DLD1 (cell line): ENCODE data around the gene SPANXN5.
"Not testable (repeated sequence)": the region's sequence is repeated elsewhere in the genome, so short reads cannot be mapped to it uniquely, and the experiment has no call there.

Experiments
- in situ Hi-C: cut with HindIII; loops from 2 replicates; pipeline ENCODE4 v1.10.0; 2017; ENCODE audit warnings: low sequenced_read_pairs

Gene SPANXN5, protein sequence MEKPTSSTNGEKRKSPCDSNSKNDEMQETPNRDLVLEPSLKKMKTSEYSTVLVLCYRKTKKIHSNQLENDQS

DNA sequence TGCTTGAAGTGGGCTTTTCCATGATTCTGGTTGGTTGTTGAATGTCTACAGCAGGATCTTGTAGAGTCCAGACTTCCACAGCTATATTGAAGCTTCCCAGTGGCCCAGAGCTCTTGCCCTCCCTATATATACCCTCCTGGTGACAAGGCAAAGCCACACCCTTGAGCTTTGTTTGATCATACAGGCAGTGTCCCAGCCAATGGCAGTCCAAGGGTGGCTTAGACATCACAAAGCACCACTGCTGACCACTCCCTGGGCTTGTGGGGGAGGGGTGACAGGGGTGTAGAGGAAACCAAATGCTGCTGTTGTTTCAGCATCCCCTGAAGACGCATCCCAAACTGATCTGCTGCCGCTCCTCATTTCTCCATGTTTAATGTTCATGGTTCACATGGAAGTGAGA lies at the start of gene SPANXN5:
SPANXN5 (minus strand) TSS at position 101 of the 400 bp plus-strand sequence; CDS start at position 22, 79 bp downstream.
- in situ Hi-C loops = not testable (repeated sequence)

DNA sequence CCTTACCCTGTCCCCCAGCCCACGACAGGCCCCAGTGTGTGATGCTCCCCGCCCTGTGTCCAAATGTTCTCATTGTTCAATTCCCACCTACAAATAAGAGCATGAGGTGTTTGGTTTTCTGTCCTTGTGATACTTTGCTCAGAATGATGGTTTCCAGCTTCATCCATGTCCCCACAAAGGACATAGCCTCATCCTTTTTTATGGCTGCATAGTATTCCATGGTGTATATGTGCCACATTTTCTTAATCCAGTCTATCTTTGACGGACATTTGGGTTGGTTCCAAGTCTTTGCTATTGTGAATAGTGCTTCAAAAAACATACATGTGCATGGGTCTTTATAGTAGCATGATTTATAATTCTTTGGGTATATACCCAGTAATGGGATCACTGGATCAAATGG lies 46.4 kb upstream of the SPANXN5 start:
- in situ Hi-C loops = not testable (repeated sequence)

DNA sequence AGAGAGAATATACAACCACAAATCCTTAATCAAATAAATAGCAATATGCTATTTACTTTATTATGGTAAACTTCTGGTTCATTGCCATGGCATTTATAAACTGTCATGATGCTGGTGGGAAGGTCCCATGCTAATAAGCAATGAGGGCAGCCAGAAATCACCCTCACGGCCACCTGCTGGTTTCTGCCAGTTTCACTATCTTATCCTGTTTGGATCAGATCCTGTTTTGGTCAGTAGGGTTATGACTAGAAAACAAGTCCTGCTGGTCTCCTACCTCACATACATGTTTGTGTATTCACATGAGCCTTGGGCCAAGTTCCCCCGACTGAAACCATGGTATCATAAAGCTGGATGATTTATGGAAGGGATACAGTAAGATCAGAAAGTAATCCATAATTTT lies 41.9 kb upstream of the SPANXN5 start:
- in situ Hi-C loops = no loop called here

DNA sequence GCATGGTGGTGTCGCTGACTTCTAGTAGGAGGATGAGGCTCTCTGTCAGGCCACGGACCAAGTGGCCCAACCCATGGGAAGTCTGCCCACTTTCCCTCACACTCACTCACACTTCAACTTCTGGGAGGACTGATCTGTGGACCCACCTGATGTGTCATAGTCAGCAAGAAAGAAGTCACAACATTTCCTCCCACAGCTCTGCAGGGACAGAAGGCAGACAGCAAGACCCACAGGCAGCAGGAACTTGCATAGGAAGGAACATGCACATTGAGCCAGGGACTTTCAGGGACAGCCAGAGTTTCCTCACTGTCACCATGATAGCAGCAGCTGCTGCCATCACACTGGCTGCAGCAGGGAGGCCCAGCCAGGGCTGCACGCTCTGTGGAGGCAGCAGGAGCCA lies 33.3 kb upstream of the SPANXN5 start:
- in situ Hi-C loops = no loop called here

DNA sequence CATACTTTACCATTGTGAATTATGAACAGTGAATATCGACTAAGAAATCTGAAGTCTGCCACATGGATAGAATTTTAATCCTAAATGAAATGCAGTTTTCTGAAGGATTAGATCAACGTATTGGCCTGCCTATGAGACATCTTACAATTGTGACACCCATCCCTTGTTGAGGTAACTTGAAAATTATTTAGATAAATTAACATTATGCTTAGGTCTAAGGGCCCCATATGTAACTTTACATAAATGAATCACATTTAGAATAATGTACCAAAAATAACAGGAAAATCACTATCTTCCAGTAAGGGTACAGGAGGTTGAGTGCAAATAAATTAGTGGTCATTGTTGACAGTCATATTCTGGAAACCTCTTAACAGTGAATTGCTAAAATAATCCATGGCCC lies 27.4 kb upstream of the SPANXN5 start:
- in situ Hi-C loops = no loop called here

DNA sequence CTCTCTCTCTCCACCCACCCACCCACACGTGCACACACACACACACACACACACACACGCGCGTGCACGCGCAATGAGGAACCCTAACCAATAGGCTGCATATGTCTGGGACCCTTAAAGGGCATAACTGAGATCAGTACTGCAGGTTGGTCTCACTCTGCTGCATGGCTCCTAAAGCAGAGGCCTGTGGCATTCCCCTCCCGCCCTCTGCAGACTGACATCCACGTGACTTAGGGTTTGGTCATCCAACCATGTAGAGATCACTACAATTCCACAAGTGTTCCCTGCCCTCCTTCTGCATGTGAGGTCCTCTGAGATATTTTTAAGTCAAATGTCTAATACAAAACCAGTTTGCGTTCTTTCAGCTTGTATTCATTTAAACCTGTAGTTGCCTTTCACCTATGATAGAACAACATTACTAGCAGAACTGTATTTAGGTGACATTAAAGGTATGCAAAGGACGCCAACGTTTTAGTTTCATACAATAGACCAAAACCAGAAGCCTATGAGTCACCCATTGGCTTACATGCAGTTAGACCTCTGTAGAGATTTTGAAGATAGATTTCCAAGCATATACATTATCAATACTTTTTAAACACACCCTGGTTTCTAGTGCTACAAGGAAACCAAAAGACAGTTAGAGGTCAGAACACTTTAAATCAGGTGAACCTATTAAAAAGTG lies 24.0 kb upstream of the SPANXN5 start:
- in situ Hi-C loops = no loop called here

DNA sequence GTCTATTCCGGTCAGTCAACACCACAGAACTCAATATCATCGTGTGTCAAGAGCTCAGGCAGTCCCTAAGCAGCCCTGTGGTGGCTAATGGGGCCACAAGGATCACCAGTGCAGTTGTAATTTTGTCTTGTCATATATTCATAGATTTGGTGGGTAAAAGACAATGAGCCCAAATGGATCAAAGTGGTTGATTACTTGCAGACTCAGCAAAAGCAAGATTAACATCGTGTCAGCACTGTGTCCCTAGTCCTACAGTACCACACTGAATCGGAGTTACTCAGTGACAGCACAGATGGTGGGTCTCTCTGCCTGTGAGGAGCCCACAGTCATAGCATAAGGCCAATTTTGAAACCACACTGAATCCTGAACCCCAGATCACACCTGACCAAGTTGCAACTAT lies 22.6 kb upstream of the SPANXN5 start:
- in situ Hi-C loops = no loop called here

DNA sequence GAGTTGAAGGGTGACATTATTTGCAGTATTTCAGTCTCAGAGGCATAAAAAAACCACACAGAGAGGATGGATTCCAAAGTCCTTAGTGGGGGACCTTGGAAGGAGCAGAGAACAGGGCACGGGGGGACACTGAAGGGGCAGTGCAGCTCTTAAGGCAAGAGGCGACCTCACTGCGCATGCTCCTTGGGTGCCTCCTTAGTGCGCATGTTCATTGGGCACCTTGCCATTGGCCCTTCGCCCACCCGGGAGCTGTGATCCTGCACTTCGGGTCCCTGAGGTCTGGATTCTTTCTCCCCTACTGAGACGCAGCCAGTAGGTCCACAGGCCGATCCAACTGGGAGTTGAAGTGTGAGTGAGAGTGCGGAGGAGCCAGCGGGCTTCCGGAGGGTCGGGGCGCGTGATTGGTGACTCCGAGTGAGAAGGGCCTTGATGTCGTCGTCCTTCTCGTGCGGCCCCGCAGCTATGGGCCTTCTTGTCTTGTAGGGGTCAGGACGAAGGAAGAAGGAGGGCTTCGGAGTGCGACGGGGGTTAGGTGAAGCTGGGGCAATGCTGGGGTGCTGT lies 13.9 kb upstream of the SPANXN5 start, which contains the start of gene XAGE5:
XAGE5 (plus strand) TSS at position 223 of the 561 bp plus-strand sequence. CDS start 1,280 bp downstream, outside the sequence.
- in situ Hi-C loops = no loop called here

DNA sequence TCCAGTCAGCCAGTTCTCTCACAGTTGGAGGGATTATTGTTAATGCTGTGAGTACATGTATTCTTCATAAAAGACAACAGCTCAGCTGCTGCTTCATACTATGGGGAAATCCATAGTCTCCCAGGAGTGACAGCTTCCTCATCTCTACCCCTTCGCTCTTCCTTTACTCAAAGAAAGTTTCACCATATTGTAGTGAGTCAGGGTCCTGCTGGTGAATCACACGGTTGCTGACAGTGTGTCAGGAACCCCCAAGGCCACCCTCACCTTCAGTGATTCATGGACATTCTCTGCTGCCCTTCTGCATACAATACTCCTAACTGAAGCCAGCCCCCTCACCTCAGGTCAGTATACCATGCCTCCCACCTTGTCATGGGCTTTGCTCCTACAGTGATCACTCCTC lies 7.6 kb upstream of the SPANXN5 start:
- in situ Hi-C loops = not testable (repeated sequence)

DNA sequence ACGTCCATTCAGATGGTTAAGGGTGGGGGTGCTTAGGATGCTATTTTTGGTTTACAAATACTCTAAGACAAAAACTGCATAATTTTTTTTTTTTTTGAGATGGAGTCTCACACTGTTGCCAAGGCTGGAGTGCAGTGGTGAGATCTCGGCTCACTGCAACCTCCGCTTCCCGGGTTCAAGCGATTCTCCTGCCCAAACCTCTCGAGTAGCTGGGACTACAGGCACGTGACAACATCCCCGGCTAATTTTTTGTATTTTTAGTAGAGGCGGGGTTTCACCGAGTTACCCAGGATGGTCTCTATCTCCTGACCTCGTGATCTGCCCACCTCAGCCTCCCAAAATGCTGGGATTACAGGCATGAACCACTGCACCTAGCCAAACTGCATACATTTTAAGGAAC lies 23.7 kb downstream of the SPANXN5 start:
- in situ Hi-C loops = not testable (repeated sequence)

DNA sequence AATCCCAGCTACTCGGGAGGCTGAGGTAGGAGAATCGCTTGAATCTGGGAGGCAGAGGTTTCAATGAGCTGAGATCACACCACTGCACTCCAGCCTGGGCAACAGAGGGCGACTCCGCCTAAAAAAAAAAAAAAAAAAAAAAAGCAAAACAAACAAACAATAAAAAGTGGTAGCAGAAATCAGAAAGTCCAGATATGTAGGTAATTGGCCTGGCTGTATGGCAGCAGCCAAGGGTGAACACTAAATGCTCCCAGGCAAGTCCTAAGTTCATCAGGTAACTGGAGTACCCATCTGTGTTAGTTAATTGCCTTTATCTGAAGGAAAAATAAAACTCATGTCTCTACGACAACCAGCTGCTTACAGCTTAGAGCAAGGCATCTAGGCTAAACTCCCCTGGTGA lies 31.2 kb downstream of the SPANXN5 start:
- in situ Hi-C loops = not testable (repeated sequence)

DNA sequence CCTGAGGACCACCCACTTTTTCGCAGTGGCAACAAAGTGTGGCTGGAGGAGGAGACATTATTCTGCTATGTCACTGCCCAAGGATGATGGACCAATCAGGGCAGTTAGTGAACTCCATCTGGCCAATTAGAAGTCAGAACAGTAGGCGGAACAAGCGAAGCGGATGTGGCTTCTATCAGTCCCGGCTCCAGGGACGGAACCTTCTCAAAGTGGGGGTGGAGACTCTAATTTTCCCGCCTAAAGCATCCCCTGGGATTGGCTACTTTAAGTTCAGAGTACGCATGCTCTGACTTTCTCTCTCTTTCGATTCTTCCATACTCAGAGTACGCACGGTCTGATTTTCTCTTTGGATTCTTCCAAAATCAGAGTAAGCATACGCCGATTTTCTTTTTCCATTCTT lies 46.3 kb downstream of the SPANXN5 start, which contains the start of gene SSX2B:
SSX2B (plus strand) TSS at position 301 of the 400 bp plus-strand sequence. CDS start 1,429 bp downstream, outside the sequence.
- in situ Hi-C loops = not testable (repeated sequence)
